Lower lobe of right lung (tissue), 2 donors: ENCODE data around the gene UNC13B. TPM values are rescaled to one million over a fixed set of nuclear protein-coding genes. Genes with fewer than 3 reads are reported as not detected.

Experiments used
- ATAC-seq, 2 donors: fragments of 200-7000 bp; cut with Tn5 transposase; one replicate each; pipeline ENCODE4 v1.9.1; 2020 to 2022; ENCODE audit warnings: mild to moderate bottlenecking in 2 of 2, moderate library complexity in 2 of 2
- DNase-seq: peaks from one replicate; pipeline ENCODE4 v3.0.0-alpha.2; 2020
- H3K27ac ChIP-seq: fragments of 200-600 bp; one replicate; pipeline ENCODE4 v1.8.0; 2022
- H3K27me3 ChIP-seq: fragments of 200-600 bp; one replicate; pipeline ENCODE4 v1.8.0; 2022; ENCODE audit warnings: low read depth
- H3K36me3 ChIP-seq: fragments of 200-600 bp; one replicate; pipeline ENCODE4 v1.8.0; 2022; ENCODE audit warnings: mild to moderate bottlenecking
- H3K4me1 ChIP-seq: fragments of 200-600 bp; one replicate; pipeline ENCODE4 v1.8.0; 2022
- H3K4me3 ChIP-seq: fragments of 200-600 bp; one replicate; pipeline ENCODE4 v1.8.0; 2022; ENCODE audit warnings: mild to moderate bottlenecking
- H3K9me3 ChIP-seq: fragments of 200-600 bp; one replicate; pipeline ENCODE4 v1.8.0; 2022
- intact Hi-C: fragments of 100-400 bp; cut with DNase I; formaldehyde crosslinking; loops from one replicate; pipeline ENCODE4 v1.11.0; 2022
- total RNA-seq: library from RNA; stranded (reverse); fragmentation: NEBNext Ultra II Directional; extraction: Animal tissue kit (Norgen Biotek cat#: 25700); gene quantifications from one replicate; pipeline ENCODE4 v1.2.1, GENCODE V29; 2021
- TF ChIP-seq, protein P1 (sequence below): fragments of 200-600 bp; IDR thresholded peaks from one replicate; pipeline ENCODE4 v1.8.0; 2022; ENCODE audit warnings: antibody characterized with exemption, mild to moderate bottlenecking
- donor health status: DM: no; HTN: yes; CAD: no; lungs with severe emphysema.

UNC13B gene
- total RNA-seq, 1 donor from 2014 or later = 87.9 TPM

DNA sequence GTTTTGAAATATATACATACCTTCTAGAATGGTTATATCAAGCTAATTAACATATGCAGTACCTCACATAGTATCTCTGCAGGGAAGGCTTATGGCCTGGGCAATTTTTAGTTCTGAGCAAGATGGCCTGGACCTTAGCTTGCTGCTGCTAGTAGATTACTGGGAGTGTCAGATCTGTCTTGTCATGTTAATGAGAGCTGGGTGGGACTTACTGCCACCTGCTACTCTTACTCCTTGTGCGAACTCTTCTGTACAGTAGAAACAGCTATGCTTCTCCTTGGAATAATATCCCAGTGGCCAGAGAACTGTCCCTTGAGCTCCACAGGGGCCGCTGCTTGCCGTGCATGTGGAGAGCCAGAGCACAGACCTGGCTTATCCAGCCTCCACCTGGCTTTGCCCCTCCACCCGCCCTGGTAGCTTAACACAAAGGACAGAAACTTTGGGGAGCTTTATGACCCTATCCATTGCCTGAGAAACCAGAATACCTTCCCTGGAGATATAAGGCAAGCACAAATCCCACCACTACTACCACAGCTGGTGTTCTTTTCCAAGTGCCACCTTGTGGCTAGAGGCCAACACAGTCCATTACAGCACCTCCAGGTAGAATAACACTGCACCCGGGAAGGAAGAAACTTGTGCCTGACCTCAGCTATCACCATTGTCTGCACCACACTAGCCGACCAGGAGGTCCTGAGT, 253.7 kb downstream of the UNC13B start:
- intact Hi-C loops = no loop called here
- Histone ChIP-seq H3K36me3 (no peaks in the 10 kb centered on the region), H3K4me3 (no peak overlapping the region), H3K27me3 (no peaks in the 10 kb centered on the region), H3K27ac (no peak overlapping the region), H3K4me1 (no peaks in the 10 kb centered on the region), H3K9me3 (no peaks in the 10 kb centered on the region)
- TF ChIP-seq, protein P1, sequence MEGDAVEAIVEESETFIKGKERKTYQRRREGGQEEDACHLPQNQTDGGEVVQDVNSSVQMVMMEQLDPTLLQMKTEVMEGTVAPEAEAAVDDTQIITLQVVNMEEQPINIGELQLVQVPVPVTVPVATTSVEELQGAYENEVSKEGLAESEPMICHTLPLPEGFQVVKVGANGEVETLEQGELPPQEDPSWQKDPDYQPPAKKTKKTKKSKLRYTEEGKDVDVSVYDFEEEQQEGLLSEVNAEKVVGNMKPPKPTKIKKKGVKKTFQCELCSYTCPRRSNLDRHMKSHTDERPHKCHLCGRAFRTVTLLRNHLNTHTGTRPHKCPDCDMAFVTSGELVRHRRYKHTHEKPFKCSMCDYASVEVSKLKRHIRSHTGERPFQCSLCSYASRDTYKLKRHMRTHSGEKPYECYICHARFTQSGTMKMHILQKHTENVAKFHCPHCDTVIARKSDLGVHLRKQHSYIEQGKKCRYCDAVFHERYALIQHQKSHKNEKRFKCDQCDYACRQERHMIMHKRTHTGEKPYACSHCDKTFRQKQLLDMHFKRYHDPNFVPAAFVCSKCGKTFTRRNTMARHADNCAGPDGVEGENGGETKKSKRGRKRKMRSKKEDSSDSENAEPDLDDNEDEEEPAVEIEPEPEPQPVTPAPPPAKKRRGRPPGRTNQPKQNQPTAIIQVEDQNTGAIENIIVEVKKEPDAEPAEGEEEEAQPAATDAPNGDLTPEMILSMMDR = no peak
- DNase-seq = no peak
- no peak for ATAC-seq

DNA sequence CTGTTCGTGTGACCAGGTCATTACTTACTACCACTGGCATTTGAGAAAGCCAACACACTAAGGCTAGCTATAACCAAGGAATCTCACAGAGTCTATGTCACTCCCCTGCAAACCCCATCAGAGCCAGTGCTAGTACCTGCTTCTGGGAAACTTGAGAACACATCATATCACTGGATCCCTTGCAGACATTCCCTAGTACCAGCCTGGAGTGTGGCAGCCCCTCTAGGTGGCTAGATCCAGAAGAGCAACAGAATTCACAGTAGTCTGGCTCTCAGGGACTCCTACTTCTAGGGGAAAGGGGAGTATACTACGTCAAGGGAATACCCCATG, 254.3 kb downstream of the UNC13B start:
- Histone ChIP-seq H3K36me3 (no peaks in the 10 kb centered on the region), H3K4me1 (no peaks in the 10 kb centered on the region), H3K4me3 (no peak overlapping the region), H3K27ac (no peak overlapping the region), H3K27me3 (no peaks in the 10 kb centered on the region), H3K9me3 (no peaks in the 10 kb centered on the region)
- TF ChIP-seq, protein P1 = no peak
- ATAC-seq (no peak), DNase-seq (no peak)
- intact Hi-C loops = no loop called here

DNA sequence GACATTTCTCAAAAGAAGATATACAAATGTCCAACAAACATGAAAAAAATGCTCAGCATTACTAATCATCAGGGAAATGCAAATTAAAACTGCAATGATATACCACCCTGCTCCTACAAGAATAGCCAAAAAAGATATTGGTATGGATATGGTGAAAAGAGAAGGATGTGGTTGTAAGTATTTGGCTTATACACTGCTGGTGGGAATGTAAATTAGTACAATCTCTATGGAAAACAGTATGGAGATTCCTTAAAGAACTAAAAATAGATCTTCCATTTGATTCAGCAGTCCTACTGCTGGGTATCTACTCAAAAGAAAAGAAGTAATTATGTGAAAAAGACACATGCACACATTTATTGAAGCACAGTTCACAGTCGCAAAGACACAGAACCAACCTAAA, 260.5 kb downstream of the UNC13B start:
- no peaks in the 10 kb centered on the region for H3K4me1 ChIP-seq
- no peak overlapping the region for H3K4me3 ChIP-seq
- H3K27ac ChIP-seq = no peak overlapping the region
- H3K27me3 ChIP-seq = no peaks in the 10 kb centered on the region
- no peaks in the 10 kb centered on the region for H3K9me3 ChIP-seq
- TF ChIP-seq, protein P1 = no peak
- H3K36me3 ChIP-seq = no peaks in the 10 kb centered on the region
- ATAC-seq (no peak), DNase-seq (no peak)
- intact Hi-C loops = no loop called here

DNA sequence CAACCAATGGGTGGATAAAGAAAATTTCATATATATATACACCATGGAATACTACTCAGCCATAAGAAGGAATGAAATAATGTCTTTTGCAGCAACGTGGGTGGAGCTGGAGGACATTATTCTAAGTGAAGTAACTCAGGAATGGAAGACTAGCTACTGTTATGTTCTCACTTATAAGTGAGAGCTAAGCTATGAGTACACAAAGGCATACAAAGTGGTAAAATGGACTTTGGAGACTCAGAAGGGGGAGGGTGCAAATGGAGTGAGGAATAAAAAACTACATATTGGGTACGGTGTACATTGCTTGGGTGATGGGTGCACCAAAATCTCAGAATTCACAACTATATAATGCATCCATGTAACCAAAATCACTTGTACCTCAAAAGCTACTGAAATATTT, 260.9 kb downstream of the UNC13B start:
- no peak for ATAC-seq
- Histone ChIP-seq H3K27ac (no peak overlapping the region), H3K4me1 (no peaks in the 10 kb centered on the region), H3K27me3 (no peaks in the 10 kb centered on the region), H3K36me3 (no peaks in the 10 kb centered on the region), H3K9me3 (no peaks in the 10 kb centered on the region), H3K4me3 (no peak overlapping the region)
- no peak for DNase-seq
- intact Hi-C loops = no loop called here
- TF ChIP-seq, protein P1 = no peak

DNA sequence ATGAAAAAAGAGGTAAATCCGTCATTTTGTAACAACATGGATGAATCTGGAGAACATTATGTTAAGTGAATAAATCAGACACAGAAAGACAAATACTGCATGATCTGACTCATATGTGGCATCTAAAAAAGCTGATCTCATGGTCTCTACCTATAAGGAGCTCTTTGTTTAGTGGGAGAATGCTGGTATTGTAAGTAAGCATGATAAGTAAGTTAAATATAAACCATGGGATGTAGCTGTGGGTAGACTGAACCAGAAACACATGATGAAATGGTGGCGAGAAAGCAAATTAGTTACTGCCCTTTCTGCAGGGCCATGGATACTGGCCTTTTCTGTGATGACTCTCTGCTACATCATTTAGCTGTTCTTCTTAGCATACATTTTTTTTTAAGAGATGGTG, 261.7 kb downstream of the UNC13B start:
- intact Hi-C loops = no loop called here
- DNase-seq (no peak), ATAC-seq (no peak)
- Histone ChIP-seq H3K4me3 (no peak overlapping the region), H3K4me1 (no peaks in the 10 kb centered on the region), H3K9me3 (no peaks in the 10 kb centered on the region), H3K36me3 (no peaks in the 10 kb centered on the region), H3K27me3 (no peaks in the 10 kb centered on the region), H3K27ac (no peak overlapping the region)
- TF ChIP-seq, protein P1 = no peak
